ENCODE measurements around the gene CNTNAP2.
A peak's percentile ranks its signal among the peaks of the same experiment; 100 is the strongest.

Gene CNTNAP2

GRCh38 chr7:148222721-148223120, 2106.1 kb downstream of the CNTNAP2 start:
- no peak for DNase-seq (ENCODE audit: low read depth in 1 of 2, low spot score in 1 of 2)

DNA sequence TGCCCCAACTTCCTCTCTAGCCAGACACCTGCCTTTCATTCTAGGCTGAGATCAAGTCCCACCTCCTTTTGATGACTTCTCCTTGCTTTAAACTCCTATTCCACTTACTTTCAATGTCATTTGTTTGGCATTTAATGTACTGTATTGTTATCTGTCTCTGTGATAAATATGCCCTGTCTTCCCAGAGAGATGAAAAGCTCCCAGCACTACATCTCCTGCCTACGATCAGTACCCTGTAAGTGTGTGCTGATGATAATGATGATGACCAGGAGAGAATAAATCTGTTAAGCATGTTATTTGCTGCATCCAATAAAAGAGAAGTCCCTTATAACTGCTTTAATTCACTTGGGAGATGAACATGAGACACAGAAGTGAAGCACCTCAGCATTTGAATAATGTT, 2106.6 kb downstream of the CNTNAP2 start:
- no peak for DNase-seq (ENCODE audit: low read depth in 1 of 2, low spot score in 1 of 2)

GRCh38 chr7:148223738-148224137, 2107.1 kb downstream of the CNTNAP2 start:
- no peak for DNase-seq (ENCODE audit: low read depth in 1 of 2, low spot score in 1 of 2)

- DNase-seq (ENCODE audit: low read depth in 1 of 2, low spot score in 1 of 2): no peak
Observed at GRCh38 chr7:148230296-148230695, 2113.7 kb downstream of the CNTNAP2 start.

DNA sequence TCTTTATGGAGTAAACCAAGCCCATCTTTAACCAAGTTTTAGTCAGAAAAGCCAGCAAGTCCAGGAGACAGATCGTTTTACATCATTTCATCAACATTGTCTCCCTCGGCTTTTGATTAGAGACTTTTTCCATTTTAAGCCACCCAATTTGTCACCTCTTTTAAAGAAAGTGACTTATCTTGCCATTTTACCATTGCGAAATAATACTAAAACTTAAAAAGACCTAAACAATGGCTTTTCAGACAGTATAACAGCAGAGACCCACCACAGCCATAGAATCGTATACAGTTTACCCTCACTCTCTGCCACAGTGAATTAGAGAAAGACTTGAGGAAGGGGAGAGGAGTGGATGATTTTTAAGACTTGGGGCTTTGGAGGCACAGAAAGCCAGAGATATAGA, 2114.3 kb downstream of the CNTNAP2 start:
- no peak for DNase-seq (ENCODE audit: low read depth in 1 of 2, low spot score in 1 of 2)

- DNase-seq (ENCODE audit: low read depth in 1 of 2, low spot score in 1 of 2): no peak
Observed at GRCh38 chr7:148232784-148233183, 2116.2 kb downstream of the CNTNAP2 start.

DNA sequence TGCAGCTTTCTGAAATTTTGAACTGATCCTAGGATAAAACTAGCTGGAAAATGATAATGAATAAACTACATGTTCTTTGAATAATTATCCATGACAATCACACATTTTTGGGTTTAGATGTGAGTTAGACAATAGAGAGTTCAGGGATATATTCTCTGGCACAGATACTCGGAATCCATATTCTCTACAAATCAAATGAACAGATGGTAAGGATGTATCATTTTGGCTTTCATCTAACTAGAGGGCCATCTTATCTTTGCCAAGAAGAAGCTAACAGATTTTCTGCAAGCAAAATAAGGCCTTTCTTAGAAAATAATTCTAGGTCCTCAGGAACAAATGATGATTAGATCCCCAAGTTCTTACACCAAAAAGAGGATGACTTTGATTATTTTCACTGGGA, 2118.1 kb downstream of the CNTNAP2 start:
- DNase-seq (ENCODE audit: low read depth in 1 of 2, low spot score in 1 of 2): no peak

DNA sequence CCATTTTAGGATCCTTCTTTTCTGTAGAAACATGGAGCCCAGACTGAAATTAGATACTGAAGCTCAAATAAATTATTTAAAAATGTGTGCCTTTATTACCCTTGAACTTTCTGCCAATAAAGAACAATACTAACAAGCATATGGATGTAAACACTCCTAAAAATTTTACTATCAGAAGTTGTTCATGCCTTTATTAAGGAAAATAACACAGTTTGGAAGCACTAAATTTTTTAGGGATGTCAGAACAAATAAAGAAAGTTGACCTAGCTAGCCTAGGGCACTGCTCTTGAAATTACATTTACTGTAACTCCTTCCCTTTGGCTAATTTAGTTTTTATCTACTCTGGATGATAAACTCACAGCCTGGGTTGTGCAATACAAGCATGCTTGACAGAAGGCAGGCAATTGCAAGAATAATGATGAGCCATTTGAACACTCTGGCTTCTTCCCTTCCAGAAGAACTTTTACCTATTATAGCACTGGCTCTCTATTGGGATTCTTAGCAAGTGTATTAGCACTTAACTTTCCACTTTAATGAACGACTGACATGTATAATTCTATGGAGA, 2122.2 kb downstream of the CNTNAP2 start:
- DNase-seq (ENCODE audit: low read depth in 1 of 2, low spot score in 1 of 2): no peak

DNA sequence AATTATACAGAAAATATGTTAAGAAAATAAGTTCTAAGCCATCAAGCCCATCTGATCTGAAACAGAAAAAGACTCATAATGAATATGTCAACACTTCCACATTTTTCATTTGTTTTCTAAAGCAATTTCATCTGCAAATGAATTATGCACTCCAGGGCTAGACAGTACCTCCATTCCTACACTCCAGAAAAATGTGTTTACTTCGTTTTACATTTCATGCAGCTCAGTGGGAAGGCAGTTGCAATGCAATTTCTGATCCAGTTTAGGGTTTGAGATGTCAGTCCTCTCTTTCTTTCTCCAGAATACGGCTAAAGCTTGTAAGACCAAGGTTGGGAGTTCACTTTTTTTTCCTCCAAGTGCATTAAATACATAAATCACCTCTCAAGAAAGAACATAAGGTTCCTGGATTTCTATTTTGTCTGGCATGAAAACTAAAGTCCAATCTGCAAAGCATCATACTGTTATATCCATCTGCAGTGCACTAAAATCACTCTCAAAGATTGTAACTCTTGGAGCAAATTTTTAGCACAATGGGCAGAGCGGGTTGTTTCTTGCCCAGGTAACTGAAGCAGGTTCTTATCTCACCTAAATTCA, 2125.2 kb downstream of the CNTNAP2 start:
- no peak for DNase-seq (ENCODE audit: low read depth in 1 of 2, low spot score in 1 of 2)

DNA sequence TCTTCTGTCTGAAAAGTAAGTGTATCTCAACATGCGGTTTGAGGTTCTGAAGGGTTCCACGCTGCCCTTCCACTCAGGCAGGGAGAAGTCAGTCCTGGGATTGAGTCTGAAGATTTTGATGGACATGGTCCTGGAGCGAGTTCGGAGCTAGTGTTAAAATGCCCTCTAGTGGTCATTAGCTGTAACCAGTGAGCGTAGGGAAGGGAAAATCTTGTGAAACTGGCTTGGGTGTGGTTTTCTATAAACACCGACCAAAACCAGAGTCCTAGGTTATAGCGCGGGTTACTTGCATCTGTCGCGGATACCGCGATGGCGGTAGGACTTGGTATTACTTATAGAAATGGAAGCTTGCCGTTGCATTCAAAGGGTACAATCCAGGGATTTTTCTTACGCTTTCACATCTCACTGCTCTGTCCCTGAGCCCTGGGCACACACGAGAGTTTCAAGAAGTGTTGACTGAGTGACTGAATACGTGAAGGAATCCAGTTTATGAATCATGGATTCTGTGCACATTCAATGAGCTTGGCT, 2125.8 kb downstream of the CNTNAP2 start:
- DNase-seq (ENCODE audit: low read depth in 1 of 2, low spot score in 1 of 2): no peak

DNA sequence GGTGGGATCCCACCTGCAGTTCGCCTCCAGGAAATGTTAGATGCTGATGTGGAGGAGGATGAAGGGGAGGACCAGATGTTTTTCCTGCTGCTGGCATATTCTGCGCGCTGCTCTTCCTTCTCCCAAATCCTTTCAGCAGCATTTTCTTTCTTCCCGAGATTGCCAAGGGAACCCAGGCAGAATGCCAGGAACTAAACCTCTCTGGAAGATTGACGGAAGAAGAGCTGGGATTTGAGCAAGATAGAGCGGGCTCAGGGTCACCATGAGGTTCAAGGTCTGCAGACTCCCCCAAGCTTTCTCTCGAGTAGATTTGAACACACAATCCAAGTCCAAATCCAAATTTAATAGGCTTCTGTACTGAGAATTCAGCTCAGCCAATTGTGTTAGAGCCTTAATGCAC, 2128.8 kb downstream of the CNTNAP2 start:
- no peak for DNase-seq (ENCODE audit: low read depth in 1 of 2, low spot score in 1 of 2)

- no peak for DNase-seq (ENCODE audit: low read depth in 1 of 2, low spot score in 1 of 2)
Observed at GRCh38 chr7:148253629-148254028, 2137.0 kb downstream of the CNTNAP2 start.

DNA sequence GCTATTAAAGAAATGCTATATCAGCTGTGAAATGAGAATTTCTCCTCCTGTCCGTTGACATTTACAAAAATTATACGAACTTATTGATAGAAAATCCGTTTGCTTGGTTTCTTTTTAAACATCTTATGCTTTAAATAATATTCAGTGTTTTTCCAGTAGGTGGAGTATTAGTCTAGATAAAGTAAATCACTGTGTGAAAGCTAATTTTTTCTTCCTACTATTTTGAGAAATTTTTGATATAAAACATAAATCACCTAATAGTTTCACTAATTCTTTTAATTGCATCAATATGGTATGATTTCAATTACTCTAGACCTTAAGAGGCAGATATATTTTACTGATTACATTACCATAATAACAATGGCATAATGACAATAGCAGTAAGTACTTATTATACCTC, 2138.7 kb downstream of the CNTNAP2 start:
- DNase-seq (ENCODE audit: low read depth in 1 of 2, low spot score in 1 of 2): no peak

DNA sequence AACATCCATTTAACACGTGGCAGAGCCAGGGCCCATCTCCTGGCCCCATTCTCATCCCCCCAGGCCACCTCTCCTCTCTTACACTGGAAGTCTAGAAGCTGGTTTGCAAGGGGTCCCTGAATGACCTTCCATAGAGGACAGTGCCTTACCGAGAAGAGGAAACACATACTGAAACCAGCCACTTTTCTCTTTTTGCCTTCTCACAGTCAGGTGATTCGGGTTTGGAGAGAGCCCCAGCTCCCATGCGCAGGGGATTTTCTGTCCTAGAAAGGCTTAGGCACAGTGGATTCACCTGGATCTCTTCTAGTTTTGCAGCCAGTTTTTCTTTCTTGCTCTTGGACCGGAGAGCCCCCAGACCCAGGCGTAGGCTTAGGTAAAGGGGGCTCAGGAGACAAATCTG, 2139.8 kb downstream of the CNTNAP2 start:
- DNase-seq (ENCODE audit: low read depth in 1 of 2, low spot score in 1 of 2): no peak

- no peak for DNase-seq (ENCODE audit: low read depth in 1 of 2, low spot score in 1 of 2)
Observed at GRCh38 chr7:148260599-148260998, 2144.0 kb downstream of the CNTNAP2 start.

GRCh38 chr7:148261523-148261922, 2144.9 kb downstream of the CNTNAP2 start:
- no peak for DNase-seq (ENCODE audit: low read depth in 1 of 2, low spot score in 1 of 2)

- DNase-seq (ENCODE audit: low read depth in 1 of 2, low spot score in 1 of 2): no peak
Observed at GRCh38 chr7:148261996-148262688, 2145.5 kb downstream of the CNTNAP2 start.

GRCh38 chr7:148262721-148263229, 2146.2 kb downstream of the CNTNAP2 start:
- DNase-seq (ENCODE audit: low read depth in 1 of 2, low spot score in 1 of 2): peak; percentile 14 to 55

- DNase-seq (ENCODE audit: low read depth in 1 of 2, low spot score in 1 of 2): no peak
Observed at GRCh38 chr7:148264933-148265557, 2148.4 kb downstream of the CNTNAP2 start.

DNA sequence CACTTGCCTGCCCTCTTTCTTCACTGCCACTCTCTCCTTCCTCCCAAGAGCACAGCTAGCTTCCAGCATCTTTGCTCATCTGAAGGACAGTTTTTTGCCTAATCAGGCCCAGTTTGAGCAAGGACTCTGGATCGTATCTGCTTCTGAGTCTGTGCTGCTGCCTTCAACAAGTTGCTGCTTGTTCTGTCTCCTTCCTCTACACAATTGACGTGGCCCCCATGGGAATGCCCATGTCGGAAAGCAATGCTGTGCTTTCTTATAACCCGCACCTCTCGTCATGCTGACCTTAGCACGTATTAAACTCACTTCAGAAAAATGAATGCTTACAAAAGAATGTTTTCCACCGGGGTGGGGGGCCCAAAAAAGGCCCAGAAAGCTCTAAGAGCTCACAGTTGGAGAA, 2149.3 kb downstream of the CNTNAP2 start:
- no peak for DNase-seq (ENCODE audit: low read depth in 1 of 2, low spot score in 1 of 2)

DNA sequence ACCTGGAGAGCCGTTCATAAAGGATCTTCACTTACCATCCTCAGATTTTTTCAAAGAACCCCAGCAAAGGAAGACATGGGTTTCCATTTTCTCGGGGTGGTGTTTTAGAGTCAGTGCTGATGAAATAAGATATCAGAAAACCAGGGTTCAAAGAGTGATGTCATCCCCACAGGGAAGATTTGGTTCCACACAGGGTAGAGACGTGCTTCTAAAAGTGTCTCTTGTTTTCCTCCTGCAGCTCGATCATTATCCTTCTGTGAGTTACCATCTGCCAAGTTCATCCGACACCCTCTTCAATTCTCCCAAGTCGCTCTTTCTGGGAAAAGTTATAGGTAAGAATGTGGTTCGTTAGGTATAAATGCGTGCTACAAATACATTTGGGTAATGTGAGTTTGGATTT, 2150.2 kb downstream of the CNTNAP2 start:
- no peak for DNase-seq (ENCODE audit: low read depth in 1 of 2, low spot score in 1 of 2)

DNA sequence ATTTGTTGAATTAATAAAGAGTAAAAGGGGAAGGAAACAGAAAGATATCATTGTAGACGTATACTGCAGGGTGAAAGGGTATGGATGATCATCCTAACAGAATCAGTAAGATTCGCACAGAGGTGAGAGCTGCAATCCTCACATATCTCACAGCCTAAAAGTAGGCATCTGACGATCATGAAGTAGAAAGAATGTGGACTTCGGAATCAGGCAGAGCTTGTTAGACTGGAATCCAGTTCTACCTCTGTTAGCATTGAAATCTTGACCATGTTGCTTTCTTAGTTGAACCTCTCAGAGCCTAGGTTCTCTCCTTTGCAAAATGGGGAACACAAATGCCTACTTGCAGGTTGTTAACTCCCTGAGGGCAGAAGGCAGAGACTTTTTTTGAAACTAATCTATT, 2154.0 kb downstream of the CNTNAP2 start:
- DNase-seq (ENCODE audit: low read depth in 1 of 2, low spot score in 1 of 2): no peak

Data from stimulated activated CD4-positive, alpha-beta T cell treated with anti-CD3 and anti-CD28 coated beads, Interleukin-15, amount 100 ng/mL, for 1 hour (primary cell).